HG03565 (cell line): Measurements from ENCODE around the gene DSTN.

Experiments used
- ATAC-seq: cut with Tn5 transposase; IDR thresholded peaks from one replicate; pipeline ENCODE4 v1.9.1; 2021; ENCODE audit warnings: mild to moderate bottlenecking, moderate library complexity; ENCODE audit not compliant: unreplicated experiment

Gene DSTN

GRCh38 chr20:17611540-17612286, 41.8 kb downstream of the DSTN start:
- ATAC-seq: no peak

DNA sequence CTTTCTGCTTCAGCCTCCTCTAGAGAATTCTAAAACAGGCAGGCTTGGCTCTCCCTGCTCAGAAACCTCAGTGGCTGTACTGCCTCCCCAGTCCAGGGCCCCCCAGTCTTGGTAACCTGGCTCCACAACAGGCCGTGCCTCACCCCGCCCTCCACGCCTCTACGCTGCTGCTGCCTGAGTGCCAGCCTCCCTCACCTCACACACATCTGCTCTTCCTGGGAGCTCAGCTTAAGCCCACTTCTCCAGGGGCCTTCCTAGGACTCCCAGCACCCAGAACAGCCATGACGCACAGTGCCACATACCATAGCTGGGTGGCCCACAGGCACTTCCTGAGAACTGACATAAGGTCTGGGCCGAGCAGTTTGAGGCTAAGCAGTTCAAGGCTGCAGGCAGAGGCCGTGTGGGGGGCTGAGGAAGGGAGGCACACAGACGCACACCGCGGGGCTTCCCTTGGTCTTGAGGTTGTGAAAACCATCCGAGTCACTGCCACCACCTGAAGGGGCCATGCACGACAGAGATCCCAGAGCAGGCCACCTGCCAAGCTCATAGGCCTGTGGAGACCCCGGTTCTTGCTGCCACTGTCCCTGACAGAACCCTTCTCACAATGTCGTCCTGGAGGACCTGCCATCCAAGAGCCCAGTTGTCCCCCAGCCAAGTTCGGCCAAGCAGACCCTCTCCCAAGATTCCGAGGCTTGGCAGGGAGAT, 42.6 kb downstream of the DSTN start:
- ATAC-seq: no peak

- no peak for ATAC-seq
Observed at GRCh38 chr20:17612992-17613327, 43.1 kb downstream of the DSTN start.

- ATAC-seq: no peak
Observed at GRCh38 chr20:17613328-17614175, 43.7 kb downstream of the DSTN start.

DNA sequence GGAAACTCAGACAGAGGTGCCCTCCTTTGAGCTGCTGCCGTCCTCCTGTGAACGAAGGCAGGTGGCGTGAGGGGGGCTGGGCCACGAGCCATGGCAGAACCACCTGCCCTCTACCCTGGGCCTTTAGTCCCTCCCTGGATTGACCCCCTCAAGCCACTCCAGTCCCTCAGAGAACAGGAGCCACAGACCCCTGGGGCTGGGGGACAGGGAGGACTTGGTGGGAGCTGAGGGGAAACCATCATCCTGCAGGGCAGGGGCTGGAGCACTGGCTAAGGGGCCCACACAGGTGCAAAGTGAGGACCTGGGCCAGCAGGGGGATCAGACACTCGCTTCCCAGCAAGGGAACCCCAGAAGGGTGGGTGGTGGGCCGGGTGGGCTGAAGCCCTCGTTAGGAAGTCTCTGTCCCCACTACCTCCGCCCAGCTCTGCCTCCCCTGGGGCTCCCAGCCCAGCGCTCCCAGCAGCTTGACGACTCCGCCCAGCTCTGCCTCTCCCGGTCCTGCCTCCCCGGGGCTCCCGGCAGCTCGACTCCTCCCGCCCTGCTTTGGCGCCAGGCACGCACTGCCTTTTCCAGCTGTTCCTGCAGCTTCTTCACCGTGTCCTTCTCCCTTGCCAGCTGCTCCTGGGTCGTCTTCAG, 44.4 kb downstream of the DSTN start:
- no peak for ATAC-seq

- ATAC-seq: no peak
Observed at GRCh38 chr20:17614812-17615644, 45.2 kb downstream of the DSTN start.

DNA sequence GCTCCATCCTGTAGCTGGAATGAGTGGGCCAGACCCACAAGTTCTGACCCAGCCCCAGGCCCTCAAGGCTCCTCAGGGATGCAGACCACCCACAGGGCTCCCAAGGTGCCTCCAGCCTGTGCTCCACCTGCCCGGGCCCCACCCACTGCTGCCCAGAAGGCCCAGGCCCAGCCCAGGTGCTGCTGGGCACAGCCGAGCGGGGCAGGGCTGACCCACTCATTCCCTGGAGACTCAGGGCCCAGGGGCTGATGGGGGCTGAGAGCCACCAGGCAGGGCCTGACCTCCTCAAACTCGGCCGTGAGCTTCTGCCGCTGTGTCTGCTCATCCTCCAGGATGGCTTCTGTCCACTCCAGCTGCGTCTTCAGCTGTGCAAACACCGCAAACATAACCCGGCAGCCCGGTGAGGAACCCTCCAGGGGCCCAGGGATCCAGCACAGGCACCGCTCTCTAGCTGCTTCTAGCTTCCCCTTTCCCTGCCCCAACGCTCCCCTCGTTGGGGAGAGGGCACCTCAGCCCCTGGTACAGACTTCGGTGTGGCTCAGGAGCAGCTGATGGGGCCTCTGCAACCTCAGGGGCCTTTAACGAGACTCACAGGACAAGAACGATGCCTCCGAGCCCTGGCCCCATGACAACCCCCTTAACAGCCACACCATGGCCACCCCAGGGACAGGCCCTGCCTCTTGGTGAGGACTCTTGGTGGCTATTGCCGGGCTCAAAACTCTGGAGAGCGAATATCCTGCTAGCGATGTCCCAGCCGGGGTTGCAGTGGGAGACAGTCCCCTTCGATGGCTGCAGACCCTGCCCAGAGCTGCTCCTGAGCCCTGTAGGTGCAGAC, 46.0 kb downstream of the DSTN start:
- ATAC-seq: no peak

DNA sequence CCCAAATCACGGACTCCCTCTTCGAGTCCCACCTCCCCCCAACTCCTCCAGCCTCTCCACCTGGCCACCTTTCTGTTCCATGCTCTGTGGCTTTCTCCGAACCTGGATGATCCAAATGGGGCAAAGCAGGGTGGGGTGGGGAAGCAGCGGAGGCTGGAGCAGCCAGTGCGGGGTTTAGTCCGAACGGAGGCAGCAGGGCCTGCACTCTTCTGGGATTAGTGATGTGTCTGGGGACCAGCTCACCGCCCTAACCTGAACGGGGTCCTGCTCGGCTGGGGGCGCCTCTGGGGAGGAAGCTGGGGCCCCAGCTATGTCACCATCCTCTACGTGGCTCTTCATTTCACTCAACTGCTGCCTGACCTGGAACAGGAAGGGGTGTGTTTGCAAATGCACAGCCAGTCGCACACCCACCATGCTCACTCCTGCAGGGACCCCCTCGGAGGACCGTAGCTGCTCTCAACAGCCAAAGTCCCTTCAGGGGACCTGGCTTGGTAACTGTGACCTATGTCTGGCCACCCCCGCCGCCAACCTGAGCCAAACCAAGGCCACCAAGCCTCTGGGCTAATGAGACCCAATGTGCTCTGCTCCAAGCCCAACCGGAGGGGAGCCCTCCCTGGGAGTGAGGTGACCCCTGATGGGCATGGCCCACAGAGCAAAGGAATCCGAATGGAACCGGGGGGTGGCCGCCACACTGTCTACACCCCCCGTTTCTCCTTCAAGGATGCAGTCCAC, 46.8 kb downstream of the DSTN start:
- no peak for ATAC-seq

DNA sequence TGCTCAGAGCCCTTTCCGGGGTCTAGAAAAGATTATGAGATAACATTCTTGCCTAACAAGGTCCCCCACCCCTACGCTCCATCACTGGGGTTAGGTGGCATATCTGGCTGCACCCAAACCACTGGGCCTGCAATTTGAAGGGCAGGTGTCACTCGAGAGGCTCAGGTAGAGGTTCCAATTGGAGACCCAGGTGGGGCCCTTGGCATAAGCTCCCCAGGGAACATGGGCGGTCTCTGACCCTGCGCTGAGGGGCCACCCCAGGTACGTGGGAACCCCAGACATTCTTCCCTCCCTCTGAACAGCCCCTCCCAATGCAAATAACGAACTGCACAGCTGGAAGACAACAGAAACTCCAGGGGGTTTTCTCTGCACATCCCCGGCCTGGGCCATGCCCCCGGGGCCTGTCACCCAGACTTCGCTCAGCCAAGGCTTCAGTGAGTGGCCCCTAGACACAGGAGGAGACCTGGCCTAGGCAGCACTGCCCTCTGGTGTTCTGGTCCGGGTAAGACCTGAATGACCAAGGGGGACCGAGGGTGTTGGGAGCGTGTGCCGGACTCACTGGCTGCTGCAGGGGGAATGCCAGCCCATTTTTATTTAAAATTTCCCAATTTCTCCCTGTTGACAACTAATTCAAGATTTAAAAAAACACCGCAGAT, 47.5 kb downstream of the DSTN start:
- no peak for ATAC-seq

DNA sequence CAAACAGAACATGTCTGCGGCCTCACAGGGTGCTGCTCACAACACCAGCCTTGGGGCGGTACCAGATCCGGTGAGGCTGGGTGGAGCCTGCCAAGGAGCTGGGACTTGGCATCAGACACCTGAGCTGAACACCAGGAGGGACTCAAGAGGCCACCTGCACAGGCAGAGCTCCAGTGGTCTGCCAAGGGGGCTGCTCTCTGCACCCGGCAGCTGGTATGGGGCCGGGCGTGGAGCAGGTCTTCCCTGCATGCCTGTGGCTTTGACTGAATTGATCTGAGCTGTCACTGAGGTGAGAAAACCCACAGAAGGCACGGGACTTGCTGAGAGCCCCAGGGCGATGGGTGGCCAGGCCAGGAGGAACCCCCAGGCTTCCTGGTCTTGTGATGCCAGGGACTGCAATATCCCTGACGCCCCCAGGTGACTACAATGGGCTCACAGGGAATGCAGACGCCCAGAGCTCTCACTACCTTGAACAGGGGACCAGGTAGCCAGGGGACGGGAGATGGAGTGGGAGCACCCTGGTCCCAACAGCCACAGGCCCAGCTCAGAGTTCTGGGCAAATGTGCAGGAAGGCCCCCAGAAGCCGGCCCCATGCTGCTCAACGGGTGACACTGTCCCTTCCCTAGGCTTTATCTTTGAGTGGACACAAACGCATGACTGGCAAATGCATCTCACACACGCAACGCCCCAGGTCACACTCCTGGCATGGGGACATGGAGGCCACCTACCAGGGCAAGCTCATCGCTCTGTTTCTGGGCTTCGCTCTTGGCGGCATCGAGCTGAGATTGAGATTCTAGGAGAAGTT, 48.2 kb downstream of the DSTN start:
- ATAC-seq: no peak

DNA sequence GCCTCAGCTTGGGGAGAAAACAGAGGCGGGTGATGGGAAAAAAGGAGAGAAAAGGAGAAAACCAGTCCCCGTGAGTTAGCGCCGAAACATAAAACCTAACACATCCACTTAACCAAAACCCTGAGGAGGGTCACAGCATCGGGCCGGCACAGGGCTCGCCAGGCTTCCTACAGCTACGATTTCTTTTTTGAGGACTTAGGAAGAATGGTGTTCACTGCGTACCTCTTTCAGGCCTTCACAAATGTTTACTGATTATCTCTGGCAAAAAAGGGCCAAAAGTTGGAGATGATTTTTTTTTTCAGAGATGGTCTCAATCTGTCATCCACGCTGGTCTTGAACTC, 48.8 kb downstream of the DSTN start:
- ATAC-seq: no peak

- no peak for ATAC-seq
Observed at GRCh38 chr20:17619351-17620093, 49.6 kb downstream of the DSTN start.

DNA sequence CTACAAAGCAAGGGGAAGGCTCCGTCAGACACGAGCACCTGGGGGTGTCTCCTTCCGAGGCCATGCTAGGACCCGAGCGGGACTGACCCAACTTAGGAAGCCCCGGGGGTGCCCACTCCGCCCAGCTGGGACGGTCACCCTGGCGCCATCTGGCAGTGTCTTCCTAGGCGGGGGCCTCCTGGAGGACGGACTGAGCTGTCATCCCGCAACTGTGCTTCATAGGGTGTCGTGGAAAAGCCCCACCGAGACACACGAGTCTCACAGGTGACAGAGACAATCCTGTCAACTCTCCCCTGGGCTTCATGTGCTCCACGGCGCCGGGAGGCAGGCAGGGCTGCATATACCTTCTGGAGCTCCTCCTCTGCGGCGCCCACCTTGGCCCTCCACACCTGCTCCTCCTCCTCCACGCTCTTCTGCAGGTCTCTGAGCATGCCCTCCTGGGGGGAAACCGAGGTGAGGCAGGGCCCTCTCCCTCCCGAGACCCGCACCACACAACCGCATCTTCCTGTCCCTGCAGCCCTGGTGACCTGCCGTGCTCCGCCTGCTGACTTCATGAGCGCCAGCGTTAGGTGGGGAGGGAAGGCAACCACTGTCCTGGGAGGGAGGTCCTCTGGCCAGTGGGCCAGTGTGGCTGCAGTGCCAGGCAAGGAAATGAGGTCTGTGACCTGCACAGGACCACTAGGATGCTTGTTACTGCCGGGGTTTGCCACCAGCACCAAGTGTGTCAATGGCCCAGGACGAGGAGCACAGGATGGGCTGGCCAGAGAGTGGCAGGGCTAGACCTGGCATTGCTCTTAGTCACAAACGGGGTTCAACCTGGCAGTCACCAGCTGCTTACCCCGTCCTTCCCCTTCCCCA, 50.7 kb downstream of the DSTN start:
- ATAC-seq: no peak

- no peak for ATAC-seq
Observed at GRCh38 chr20:17621229-17621968, 51.5 kb downstream of the DSTN start.

DNA sequence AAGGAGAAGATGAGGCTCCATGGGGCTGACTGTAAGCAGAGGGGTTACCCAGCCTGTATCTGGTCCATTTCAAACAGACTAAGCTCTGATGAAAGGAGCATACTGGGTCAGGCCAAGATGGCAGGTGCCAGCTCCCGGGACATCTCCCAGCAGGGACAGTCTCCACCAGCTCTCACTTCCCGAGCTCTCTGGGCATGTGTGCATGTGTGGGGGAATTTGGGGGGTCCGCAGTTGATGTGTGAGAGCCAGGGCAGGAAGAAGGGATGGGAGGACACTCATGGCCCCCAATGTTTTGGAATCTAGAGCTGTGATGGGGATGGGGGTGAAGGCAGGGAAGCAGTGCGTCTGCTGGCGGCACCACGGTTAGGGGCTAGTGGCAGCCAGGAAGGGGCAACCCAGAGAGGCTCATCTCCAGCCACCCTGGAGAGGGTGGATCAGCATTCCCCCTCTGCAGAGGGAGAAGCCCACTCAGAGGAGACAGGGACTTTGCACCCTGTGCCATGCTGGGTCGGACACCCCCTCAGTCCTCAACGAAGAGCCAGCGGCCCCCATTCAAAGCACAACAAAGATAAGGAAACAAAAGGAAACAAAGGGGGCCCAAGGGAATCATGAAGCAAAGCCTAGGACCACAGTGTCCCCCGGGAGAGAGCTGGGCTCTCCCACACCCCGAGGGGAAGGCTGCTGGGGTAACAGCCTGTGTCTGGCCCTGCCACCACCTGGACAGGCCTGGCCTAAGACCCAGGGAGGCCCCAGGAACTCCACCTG, 52.4 kb downstream of the DSTN start:
- ATAC-seq: no peak
